ENCODE data around the gene HES4. TPM values are rescaled to one million over a fixed set of nuclear protein-coding genes. Genes with fewer than 3 reads are reported as not detected.

HES4 gene
- total and polyA plus RNA-seq, 2 of the 13 experiments (the other 11 are each of a cell fraction or from before 2014, with no cell fraction given) = 8.8 to 10.6 TPM

- TF ChIP-seq, protein P1, sequence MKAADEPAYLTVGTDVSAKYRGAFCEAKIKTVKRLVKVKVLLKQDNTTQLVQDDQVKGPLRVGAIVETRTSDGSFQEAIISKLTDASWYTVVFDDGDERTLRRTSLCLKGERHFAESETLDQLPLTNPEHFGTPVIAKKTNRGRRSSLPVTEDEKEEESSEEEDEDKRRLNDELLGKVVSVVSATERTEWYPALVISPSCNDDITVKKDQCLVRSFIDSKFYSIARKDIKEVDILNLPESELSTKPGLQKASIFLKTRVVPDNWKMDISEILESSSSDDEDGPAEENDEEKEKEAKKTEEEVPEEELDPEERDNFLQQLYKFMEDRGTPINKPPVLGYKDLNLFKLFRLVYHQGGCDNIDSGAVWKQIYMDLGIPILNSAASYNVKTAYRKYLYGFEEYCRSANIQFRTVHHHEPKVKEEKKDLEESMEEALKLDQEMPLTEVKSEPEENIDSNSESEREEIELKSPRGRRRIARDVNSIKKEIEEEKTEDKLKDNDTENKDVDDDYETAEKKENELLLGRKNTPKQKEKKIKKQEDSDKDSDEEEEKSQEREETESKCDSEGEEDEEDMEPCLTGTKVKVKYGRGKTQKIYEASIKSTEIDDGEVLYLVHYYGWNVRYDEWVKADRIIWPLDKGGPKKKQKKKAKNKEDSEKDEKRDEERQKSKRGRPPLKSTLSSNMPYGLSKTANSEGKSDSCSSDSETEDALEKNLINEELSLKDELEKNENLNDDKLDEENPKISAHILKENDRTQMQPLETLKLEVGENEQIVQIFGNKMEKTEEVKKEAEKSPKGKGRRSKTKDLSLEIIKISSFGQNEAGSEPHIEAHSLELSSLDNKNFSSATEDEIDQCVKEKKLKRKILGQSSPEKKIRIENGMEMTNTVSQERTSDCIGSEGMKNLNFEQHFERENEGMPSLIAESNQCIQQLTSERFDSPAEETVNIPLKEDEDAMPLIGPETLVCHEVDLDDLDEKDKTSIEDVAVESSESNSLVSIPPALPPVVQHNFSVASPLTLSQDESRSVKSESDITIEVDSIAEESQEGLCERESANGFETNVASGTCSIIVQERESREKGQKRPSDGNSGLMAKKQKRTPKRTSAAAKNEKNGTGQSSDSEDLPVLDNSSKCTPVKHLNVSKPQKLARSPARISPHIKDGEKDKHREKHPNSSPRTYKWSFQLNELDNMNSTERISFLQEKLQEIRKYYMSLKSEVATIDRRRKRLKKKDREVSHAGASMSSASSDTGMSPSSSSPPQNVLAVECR (CRISPR knock-in tag; IDR thresholded peaks at IDR 0.05; ENCODE audit: borderline replicate concordance) = peak; percentile 83
- peak; percentile 71 for TF ChIP-seq SAP130 (CRISPR knock-in tag; IDR thresholded peaks at IDR 0.05; ENCODE audit: low read depth)
- no peak for TF ChIP-seq STAG1 (CRISPR knock-in tag; IDR thresholded peaks at IDR 0.05)
- no peak for TF ChIP-seq ZSCAN22 (CRISPR knock-in tag; IDR thresholded peaks at IDR 0.05)
- TF ChIP-seq, protein P2, sequence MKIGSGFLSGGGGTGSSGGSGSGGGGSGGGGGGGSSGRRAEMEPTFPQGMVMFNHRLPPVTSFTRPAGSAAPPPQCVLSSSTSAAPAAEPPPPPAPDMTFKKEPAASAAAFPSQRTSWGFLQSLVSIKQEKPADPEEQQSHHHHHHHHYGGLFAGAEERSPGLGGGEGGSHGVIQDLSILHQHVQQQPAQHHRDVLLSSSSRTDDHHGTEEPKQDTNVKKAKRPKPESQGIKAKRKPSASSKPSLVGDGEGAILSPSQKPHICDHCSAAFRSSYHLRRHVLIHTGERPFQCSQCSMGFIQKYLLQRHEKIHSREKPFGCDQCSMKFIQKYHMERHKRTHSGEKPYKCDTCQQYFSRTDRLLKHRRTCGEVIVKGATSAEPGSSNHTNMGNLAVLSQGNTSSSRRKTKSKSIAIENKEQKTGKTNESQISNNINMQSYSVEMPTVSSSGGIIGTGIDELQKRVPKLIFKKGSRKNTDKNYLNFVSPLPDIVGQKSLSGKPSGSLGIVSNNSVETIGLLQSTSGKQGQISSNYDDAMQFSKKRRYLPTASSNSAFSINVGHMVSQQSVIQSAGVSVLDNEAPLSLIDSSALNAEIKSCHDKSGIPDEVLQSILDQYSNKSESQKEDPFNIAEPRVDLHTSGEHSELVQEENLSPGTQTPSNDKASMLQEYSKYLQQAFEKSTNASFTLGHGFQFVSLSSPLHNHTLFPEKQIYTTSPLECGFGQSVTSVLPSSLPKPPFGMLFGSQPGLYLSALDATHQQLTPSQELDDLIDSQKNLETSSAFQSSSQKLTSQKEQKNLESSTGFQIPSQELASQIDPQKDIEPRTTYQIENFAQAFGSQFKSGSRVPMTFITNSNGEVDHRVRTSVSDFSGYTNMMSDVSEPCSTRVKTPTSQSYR (CRISPR knock-in tag; IDR thresholded peaks at IDR 0.05; ENCODE audit: borderline replicate concordance) = peak; percentile 87
- peak; percentile 29; the same call in 1 of the 2 replicates for TF ChIP-seq MAZ (IDR thresholded peaks at IDR 0.05; ENCODE audit: borderline replicate concordance, low read depth, low read length)
- TF ChIP-seq MAZ (CRISPR knock-in tag; IDR thresholded peaks at IDR 0.05; ENCODE audit: low read depth) = peak; percentile 39; the same call in 1 of the 2 replicates
- peak; percentile 94 for TF ChIP-seq ZBTB33 (CRISPR knock-in tag; IDR thresholded peaks at IDR 0.05)
- no peak for TF ChIP-seq ISX (CRISPR knock-in tag; conservative IDR thresholded peaks at IDR 0.05)
- TF ChIP-seq ZNF576 (CRISPR knock-in tag; IDR thresholded peaks at IDR 0.05) = no peak
- peak; percentile 54; the same call in 1 of the 2 replicates for TF ChIP-seq MTA1 (CRISPR knock-in tag; IDR thresholded peaks at IDR 0.05; ENCODE audit: borderline replicate concordance)
- TF ChIP-seq SP4 (CRISPR knock-in tag; IDR thresholded peaks at IDR 0.05) = peak; percentile 22; the same call in 1 of the 2 replicates
- peak; percentile 21; the same call in 1 of the 2 replicates for TF ChIP-seq ZNF292 (CRISPR knock-in tag; IDR thresholded peaks at IDR 0.05; ENCODE audit: borderline replicate concordance, low read depth)
- TF ChIP-seq NR2F6 (IDR thresholded peaks at IDR 0.05) = peak; percentile 64
- peak; percentile 57; the same call in 1 of the 2 replicates for TF ChIP-seq NR2F6 (CRISPR knock-in tag; IDR thresholded peaks at IDR 0.05)
- no peak for TF ChIP-seq FLYWCH1 (CRISPR knock-in tag; IDR thresholded peaks at IDR 0.05)
- TF ChIP-seq ZNF549 (CRISPR knock-in tag; IDR thresholded peaks at IDR 0.05) = no peak
- 0 out of 2 replicates have a peak, but pooled peaks have one; percentile 15 for TF ChIP-seq RFXAP (CRISPR knock-in tag; IDR thresholded peaks at IDR 0.05; ENCODE audit: borderline replicate concordance)
- no peak for TF ChIP-seq ARNT (IDR thresholded peaks at IDR 0.05)
- TF ChIP-seq ZNF230 (CRISPR knock-in tag; IDR thresholded peaks at IDR 0.05) = 0 out of 2 replicates have a peak, but pooled peaks have one; percentile 23
Observed at GRCh38 chr1:1037366-1038327, 37.8 kb upstream of the HES4 start (continued).

Measured in HepG2 (cell line).